Tibial nerve (tissue), 4 donors: ENCODE results near the gene CUL4B.

Experiments
- EP300 ChIP-seq, 2 donors: sonication (generic); formaldehyde crosslinking; IDR thresholded peaks; one replicate each; pipeline ENCODE4 v1.6.1; 2017; ENCODE audit warnings: antibody characterized with exemption in 2 of 2, mild to moderate bottlenecking in 1 of 2
- POLR2A ChIP-seq, 2 donors: fragments of 450-650 bp; IDR thresholded peaks; one replicate each; pipeline ENCODE4 v1.6.1; 2017; ENCODE audit warnings: antibody characterized with exemption in 2 of 2, mild to moderate bottlenecking in 2 of 2, moderate library complexity in 2 of 2
- TF ChIP-seq, protein P1 (sequence below), 5 experiments: fragments of 200-600 bp in 3 of 5; fragments of 450-650 bp in 2 of 5; sonication (generic) in 3 of 5; IDR thresholded peaks; one replicate each; pipeline ENCODE4 v1.5.1; 2016 to 2019; ENCODE audit warnings: antibody characterized with exemption in 5 of 5, mild to moderate bottlenecking in 3 of 5, moderate library complexity in 2 of 5

DNA sequence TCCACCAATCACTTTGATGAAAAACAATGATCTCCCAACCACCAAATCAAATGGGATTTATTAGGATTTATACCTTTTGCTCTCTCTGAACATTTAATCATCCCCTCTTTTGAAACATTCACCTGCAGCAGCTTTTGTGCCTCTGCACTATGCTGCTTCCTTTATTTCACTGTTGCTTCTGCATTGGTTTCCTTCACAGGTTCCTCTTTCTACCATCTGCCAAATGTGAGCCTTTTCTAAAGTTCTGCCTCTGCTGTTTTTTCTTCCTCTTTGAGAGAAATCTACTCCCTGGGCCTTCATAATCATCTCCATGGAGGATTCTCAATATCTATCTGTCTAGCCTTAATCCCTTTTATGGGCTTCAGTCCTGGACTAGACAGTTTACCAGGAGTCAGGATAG, 24.7 kb downstream of the CUL4B start:
- TF ChIP-seq, protein P1, sequence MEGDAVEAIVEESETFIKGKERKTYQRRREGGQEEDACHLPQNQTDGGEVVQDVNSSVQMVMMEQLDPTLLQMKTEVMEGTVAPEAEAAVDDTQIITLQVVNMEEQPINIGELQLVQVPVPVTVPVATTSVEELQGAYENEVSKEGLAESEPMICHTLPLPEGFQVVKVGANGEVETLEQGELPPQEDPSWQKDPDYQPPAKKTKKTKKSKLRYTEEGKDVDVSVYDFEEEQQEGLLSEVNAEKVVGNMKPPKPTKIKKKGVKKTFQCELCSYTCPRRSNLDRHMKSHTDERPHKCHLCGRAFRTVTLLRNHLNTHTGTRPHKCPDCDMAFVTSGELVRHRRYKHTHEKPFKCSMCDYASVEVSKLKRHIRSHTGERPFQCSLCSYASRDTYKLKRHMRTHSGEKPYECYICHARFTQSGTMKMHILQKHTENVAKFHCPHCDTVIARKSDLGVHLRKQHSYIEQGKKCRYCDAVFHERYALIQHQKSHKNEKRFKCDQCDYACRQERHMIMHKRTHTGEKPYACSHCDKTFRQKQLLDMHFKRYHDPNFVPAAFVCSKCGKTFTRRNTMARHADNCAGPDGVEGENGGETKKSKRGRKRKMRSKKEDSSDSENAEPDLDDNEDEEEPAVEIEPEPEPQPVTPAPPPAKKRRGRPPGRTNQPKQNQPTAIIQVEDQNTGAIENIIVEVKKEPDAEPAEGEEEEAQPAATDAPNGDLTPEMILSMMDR (IDR thresholded peaks at IDR 0.05), result no peak
- TF ChIP-seq EP300 (IDR thresholded peaks at IDR 0.05) (no peak), POLR2A (IDR thresholded peaks at IDR 0.05) (no peak)
